Testis (tissue), 2 donors: ENCODE results near the gene KCNJ1.

Experiments
- CTCF ChIP-seq, 3 experiments: fragments of 450-650 bp in 2 of 3; fragments of 200-600 bp in 1 of 3; sonication (generic) in 1 of 3; IDR thresholded peaks; one replicate each; pipeline ENCODE4 v1.5.1; 2016 to 2019; ENCODE audit warnings: antibody characterized with exemption in 3 of 3, mild to moderate bottlenecking in 2 of 3, moderate library complexity in 1 of 3
- POLR2A ChIP-seq: fragments of 450-650 bp; IDR thresholded peaks from one replicate; pipeline ENCODE4 v1.6.1; 2017; ENCODE audit warnings: antibody characterized with exemption, mild to moderate bottlenecking, moderate library complexity

DNA sequence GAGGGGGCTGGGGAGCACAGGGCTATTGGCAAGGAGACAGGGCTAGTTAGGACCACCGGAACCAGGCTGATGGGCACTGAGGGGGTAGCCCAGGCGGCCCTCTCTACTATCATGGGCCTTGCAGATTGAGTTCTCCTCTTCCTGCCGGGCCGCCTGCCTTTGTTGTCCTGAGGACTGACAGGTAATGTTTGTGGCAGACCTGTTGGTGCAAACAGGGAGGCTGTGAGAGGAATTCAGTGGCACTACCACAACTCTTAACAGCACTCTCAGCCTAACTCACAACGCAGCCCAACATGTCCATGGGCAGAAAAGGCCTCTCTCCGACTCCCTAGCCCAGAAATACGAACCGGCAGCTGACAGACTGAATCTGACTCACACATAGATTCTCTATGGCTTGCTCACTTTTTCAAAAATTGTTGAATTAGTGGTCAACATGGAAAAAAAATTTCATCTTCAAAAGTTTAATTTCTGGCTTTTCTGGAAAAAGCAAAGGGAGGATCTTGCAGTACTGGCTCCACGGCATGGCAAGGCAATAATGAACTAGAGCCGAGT, 35.5 kb upstream of the KCNJ1 start:
- no peak for TF ChIP-seq CTCF (IDR thresholded peaks at IDR 0.05)
- TF ChIP-seq POLR2A = no peak
